ENCODE measurements around the gene FILIP1L.

The FILIP1L gene

GRCh38 chr3:99950921-99951320, 163.4 kb downstream of the FILIP1L start:
- DNase-seq (ENCODE audit: low spot score) = no peak

DNA sequence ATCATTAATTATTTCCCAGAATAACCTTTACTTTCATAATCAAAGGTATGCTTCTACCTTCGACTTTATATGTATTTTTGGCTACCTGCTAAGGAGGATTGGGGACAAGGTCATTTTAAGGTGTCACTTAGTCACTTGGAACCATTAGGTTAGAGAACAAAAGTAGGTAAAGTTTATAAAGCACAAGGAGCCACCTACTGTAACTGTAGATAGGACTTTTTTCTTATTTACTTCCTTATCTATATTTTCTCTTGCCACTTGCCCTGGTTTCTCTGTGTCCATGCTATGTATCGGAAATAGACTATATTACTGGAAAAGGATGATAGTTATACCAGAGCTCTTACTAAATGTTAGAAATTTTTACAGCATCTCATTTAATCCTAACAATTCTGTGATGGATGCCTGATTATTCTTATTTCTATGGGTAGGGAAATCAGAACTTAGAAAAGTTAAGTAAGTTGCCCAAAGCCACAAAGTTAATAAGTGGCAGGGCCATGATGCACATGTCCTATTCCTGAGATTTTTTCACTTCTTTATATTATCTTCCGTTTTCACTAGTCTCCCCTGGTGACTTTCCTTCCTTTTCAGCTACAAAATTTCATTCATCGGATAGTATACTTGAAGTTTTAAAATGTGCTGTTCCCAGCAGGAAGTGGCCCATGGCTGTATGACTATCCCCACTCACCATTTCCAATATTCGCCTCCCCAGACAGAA, 164.2 kb downstream of the FILIP1L start:
- DNase-seq (ENCODE audit: low spot score) = no peak

DNA sequence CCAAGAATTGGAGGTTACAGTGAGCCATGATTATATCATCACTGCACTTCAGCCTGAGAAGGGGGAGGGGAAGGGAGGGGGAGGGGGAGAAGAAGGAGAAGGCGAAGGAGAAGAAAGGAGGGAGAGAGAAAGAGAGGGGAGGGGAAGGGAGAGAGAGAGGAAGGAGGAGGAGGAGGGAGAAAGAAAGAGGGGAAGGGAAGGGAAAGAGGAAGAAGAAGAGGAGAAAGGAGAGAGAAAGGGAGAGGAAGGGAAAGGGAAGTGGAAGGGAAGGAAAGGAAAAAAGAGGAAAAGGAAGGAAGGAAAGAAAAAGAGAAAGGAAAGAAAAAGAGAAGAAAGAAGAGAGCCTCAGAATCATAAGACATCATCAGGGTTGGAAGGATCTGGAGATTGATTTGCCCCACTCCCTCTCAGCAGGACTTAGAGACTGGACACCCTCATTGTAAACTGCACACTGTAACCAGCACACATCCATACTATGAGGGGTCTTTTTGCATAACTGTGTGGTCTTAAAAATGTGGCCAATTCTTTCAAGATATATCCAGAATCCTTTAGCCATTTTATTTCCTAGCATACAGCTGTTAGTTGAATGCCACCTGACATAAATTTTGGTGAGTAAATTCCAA, 165.7 kb downstream of the FILIP1L start:
- no peak for DNase-seq (ENCODE audit: low spot score)

DNA sequence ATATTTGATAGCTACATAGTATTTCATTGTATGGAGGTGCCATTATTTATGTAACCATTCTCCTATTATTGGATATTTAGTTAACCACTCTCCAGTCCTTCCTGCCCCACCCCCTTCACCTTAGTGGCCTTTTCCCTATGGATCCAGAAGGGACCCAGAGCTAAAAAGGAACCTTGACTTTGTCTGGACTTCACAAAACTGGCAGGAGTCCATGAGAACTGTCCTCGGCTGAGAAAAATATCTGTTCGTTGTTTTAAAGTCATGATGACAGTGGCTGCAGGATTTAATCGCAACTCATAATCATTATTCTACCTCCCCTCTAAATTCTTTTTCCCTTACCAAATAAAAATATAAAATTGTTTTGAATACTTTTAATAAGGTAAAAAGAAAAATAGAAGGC, 166.9 kb downstream of the FILIP1L start:
- DNase-seq (ENCODE audit: low spot score) = no peak

- DNase-seq (ENCODE audit: low spot score) = no peak
These were observed 168.8 kb downstream of the FILIP1L start for GRCh38 chr3:99945328-99945995.

DNA sequence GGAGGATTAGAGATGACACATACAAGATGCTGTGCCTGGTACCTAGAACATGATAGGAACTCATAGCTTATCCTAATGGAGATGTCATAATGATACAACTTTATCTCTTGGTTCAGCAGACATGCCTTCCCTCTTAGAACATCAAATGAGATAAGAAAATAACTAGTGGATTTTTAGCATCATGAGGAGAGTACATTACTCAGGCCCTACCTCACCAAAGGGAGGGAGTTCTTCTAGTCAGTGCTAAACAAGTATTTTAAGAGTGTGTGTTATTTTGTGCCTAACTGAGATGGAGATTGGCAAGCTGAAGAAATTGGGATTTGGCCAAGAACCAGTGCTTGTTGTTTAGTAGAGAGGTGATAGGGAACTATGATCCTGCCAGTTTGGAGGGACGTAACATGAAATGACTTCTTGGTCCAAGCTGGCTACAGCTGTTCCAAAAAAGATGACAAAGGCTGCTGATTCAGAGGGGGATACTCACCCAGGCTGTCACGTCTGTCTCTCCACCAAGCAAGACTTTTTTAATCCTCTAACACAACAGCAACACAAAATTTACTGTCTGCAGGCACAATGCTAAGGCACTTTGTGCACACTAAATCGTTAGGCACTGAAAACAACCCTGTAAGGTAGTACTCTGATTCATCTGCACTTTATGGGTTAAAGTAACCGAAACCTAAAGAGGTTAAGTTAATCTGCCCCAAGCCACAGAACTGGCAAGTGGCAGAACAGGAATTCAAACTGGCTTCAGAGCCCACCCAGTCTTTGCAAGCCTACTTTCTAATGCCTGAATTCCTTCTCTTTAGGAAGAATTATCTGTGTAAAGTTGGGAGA, 170.2 kb downstream of the FILIP1L start:
- DNase-seq (ENCODE audit: low spot score) = no peak

GRCh38 chr3:99941211-99941610, 173.1 kb downstream of the FILIP1L start:
- DNase-seq (ENCODE audit: low spot score) = no peak

GRCh38 chr3:99940350-99940749, 174.0 kb downstream of the FILIP1L start:
- no peak for DNase-seq (ENCODE audit: low spot score)

DNA sequence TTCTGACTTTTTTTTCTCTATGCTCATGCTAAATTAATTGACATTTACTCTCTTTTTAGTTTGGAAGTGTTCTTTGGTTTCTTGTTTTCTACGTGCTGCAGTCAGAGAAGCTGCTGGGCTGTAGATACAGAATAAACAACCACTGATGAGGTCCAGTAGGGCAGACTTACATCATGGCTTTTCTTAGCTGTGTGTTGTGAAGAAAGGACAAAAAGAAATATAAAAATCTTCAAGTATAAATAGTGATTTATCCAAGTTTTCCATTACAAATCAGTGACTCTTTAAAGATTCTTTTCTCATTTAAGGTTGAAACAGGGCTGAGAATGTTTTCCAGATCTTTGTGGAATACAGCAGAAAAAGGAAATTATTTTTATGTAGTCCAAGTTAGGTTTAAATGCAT, 174.4 kb downstream of the FILIP1L start:
- no peak for DNase-seq (ENCODE audit: low spot score)

DNA sequence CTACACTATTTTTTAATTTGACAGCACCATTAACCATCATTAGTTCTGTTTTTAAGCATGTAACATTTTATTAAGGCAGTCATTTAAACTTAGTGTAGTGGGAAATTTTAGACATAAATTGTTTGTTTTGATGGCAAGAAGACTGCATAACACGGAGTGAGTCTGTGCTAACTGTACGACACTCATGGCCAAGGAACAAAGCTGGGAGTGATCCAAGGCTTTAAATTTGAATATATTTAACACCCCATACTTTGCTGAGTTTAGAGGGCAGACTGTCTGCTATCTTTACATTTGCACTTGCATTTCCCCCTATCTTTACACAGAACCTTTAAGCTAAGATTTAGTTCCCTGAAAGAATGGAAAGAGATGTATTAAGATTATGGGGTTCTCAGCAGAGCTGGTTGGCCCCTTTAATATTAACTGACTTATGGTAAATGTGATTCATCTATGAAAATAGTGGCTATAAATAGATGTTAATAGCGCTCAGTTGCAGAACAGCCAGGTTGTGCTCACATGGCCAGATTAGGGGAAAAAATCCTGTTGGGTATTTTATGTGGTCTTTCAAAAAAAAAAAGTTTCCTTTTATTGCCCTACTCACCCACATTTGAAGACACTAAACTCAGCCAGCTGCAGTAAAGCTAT, 175.9 kb downstream of the FILIP1L start:
- no peak for DNase-seq (ENCODE audit: low spot score)

DNA sequence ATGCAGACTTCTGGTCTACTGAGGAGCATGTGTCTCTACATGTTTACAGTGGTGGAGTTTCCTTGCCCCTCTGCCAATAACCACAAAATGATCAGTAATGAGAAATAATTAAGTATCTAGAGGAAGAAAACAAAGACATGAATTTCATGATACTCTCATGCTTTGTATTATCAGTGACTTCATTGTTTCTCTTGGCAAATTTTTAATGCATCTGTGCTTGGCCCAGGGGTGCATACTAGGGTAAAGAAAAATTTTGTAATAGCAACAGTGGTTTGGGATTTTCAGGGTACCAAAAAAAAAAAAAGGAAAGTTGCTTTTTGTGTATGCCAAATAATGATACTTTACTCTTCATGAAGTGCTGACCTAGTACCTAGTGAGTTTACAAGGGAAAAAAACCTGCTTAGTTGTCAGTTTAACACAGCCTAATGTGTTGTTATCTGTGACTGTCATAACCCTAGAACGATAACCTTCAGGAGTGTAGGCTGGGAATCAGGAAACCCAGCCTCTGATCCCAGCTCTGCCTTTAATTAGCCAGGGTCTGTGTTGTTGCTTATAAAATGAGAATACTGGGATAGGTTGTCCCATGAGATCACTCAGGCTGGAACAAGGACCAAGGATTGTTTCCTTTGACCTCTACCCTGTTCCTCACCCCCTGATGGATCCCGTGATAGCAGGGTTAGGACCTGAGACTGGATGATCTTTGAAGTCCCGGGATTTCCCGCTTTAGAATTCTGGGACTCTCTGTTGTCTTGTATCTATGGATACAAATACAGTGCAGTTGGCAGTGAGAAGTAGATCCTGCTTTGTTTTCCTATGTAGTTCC, 179.1 kb downstream of the FILIP1L start:
- no peak for DNase-seq (ENCODE audit: low spot score)

GRCh38 chr3:99933971-99934750, 180.1 kb downstream of the FILIP1L start:
- DNase-seq (ENCODE audit: low spot score) = no peak

DNA sequence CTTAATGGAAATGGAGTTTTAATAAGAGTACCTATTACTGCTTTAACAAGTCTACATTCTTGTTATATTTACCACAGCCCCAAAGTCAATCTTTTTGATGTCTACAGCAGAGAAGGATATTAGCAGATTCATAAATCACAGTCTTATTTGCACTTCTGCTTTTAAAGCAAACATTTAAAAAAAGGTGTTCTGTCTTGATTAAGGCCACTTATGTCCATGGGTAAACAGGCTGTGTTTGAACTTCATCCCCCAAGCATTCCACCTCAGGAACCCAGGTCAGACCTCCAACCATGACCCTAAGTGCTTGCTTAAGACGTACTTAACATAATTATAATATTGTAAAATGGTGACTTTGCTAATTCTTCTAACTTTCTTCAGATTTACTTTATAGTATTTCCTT, 183.2 kb downstream of the FILIP1L start:
- DNase-seq (ENCODE audit: low spot score) = no peak

- peak; percentile 10 for DNase-seq (ENCODE audit: low spot score)
These were observed 184.6 kb downstream of the FILIP1L start for GRCh38 chr3:99929745-99930139.

- no peak for DNase-seq (ENCODE audit: low spot score)
These were observed 185.2 kb downstream of the FILIP1L start for GRCh38 chr3:99928771-99929744.

DNA sequence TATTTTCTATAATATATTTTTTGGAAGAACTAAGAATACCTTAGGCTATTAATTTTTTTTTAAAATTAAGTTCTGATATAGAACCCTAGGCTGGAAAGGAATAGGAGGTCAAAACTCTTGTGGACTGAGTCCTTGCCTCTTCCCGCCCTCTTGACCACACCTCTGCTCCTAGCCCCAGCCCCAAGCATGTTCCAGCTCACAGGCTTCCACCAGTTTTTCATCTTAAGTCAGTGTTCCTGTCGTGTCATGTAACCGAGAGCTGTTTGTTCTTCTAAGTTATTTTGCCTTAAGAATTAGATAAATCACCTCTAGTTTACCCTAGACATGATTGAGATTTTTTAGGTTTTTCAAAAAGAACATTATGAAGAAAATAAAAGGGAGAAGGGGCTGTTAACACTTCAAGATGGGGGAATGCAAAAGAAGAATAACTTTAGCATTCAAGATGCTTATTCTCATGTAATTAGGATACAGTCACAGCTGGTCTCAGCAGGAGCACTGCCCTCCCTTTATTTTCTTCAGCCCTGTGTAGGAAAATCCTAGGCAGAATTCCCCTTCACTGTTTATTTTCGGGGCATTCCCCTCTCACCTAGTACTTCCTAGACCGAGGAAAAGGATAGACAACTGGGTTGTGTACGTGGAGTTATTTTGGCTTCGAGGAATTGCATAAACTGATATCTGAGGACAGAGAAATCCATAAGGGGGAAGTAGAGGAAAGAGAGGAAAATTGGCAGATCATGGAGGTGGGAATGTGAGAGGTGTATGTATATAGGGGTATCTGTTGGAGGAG, 186.4 kb downstream of the FILIP1L start:
- DNase-seq (ENCODE audit: low spot score) = no peak

- no peak for DNase-seq (ENCODE audit: low spot score)
These were observed 188.6 kb downstream of the FILIP1L start for GRCh38 chr3:99925584-99926230.

DNA sequence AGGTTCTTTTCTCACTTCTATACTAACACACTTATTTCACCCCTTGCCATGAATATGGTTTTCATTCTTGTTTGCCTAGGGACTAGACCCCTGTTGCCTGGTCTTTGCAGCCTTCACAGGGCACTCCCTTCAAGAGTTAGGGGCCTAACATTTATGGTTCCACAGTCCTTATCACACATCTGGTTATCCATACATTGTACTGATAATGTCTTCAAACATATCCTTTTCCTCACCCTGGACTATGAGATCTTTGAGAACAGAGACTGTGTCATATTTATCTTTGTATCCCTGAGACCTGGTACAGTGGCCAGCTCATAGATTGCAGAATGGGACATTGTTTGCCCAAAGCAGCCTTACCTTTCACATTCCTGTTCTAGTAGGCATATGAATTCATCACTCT, 190.4 kb downstream of the FILIP1L start:
- DNase-seq (ENCODE audit: low spot score) = no peak

All from SW480 (cell line).